HS-5 (cell line): ENCODE results near the gene FSTL1.
A peak's percentile ranks its signal among the peaks of the same experiment; 100 is the strongest.

ENCODE experiments used
- DNase-seq: peaks from one replicate; pipeline ENCODE4 v3.0.0-alpha.2; 2012; ENCODE audit warnings: low read depth

The FSTL1 gene

DNA sequence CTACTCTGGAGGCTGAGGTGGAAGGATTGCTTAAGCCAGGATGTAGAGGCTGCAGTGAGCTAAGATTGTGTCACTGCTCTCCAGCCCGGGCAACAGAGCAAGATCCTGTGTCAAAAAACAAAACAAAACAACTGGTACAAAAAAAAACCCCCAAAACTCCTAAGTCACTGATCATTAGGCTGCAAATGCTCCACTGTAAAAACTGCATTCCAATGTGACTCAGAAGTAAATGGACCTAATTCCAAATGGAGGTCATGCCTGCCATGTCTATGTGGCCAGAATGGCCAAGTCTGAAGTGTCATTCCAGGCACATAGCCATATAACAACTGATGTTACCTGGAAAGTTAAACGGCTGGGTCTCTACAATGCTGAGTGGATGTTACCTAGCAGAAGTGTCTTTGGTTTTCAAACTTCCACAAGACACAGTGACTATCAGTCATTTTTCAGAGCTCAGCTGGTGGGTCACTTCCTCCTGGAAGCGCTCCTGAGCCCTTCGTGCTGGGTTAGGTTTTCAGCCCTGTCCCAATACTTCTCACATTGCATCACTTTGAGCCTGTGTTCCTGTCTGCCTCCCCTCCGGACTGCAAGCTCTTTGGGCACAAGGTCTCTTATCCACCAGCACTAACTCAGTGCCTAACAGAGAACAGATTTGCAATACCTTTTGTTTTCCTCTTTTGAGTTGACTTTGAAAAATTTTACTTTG is 10.6 kb downstream of the FSTL1 start:
- DNase-seq, result no peak

GRCh38 chr3:120438665-120439370 is 12.0 kb downstream of the FSTL1 start:
- no peak for DNase-seq

GRCh38 chr3:120438216-120438615 is 12.6 kb downstream of the FSTL1 start:
- no peak for DNase-seq

DNA sequence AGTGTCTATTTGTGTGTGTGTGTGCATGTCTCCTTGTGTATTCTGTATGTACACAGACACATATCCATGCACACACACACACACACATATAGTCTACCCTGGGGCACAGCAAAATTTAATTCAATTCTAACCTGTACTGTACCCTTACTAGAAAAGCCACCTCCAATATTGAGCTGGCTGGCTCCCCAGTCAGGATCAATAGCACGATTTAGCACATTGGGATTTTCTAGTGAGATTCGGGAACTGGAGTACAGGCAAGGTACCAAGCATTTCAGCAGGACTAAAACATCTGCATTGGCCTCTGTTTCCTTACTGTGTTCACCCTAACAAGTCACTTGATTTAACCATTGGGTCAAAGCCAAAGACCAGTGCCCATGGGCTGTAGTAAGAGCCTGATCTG is 13.2 kb downstream of the FSTL1 start:
- no peak for DNase-seq

- no peak for DNase-seq
These were observed 14.2 kb downstream of the FSTL1 start for GRCh38 chr3:120436523-120437050.

- peak; percentile 91 for DNase-seq
These were observed 15.2 kb downstream of the FSTL1 start for GRCh38 chr3:120435621-120436020.

GRCh38 chr3:120433662-120434331 is 17.0 kb downstream of the FSTL1 start:
- DNase-seq, result no peak

DNA sequence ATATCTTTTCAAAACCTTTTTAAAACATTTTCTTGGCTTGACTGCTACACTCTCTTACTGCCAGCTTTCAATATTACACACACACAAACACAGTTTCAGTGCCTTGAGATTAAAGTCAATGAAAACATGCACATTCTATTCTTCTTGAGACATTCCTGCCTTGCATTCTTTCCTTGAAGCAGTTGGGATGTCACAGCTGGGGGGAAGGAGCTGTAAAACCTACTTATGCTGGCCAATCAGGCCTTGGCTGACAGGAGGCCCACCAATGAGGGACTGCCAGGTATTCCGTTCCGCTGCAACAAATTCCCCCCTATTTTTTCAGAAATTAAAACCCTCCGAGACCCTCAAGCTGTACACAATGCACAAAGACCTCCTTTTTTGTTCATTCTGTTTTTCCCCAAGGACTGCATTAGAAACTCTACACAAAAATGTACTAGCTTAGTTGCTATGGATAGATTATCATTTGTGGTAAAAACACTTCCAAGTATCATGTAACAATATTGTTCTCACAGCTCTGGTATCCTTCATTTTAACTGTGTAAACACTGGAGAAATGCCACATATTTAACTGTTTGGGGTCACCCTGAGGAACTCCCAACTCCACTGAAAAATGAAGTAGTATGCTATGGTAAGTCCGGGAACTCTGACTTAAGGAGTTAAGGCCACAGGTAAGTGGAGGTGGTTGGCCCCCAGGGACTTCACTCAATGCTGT is 18.5 kb downstream of the FSTL1 start:
- no peak for DNase-seq

DNA sequence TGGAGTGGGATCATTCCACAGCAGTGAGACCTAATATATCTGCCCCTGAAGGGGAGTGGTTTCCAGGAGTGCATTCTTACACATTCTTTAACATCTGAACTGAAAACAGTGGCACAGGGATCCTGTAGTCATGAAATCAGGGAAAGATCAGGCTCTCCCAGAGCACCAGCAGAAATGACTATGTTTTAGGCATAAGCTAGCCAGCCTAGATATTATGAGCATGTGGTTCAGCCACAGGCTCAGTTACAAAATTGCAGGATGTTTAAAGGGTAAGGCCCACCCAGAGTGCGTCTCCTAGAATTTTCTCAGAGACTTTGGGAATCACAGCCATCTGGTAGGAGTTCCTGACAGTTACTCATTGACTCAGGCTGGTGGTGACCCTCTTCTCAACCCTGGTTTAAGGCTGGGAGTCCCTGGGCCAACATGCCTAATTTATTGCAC is 20.9 kb downstream of the FSTL1 start:
- DNase-seq, result peak; percentile 63

DNA sequence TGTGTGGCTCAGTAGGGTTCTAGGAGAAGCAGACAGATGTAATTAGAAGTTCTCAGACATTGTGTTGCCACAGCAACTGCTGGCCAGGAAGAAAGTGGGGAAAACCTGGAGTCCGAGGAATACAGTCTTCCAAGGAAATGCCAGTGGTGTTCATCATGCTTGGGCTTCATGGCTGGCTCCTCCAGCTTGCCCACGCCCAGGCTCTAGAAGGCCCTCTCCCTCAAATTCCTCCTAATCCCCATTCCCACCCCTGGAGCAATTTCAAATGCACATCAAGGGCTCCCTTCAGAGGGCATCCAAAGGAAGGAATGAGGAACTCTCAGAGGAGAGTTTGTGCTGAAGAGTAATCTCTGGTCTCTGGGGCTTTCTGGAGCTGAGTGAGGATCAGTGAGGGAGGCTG is 21.9 kb downstream of the FSTL1 start:
- no peak for DNase-seq

DNA sequence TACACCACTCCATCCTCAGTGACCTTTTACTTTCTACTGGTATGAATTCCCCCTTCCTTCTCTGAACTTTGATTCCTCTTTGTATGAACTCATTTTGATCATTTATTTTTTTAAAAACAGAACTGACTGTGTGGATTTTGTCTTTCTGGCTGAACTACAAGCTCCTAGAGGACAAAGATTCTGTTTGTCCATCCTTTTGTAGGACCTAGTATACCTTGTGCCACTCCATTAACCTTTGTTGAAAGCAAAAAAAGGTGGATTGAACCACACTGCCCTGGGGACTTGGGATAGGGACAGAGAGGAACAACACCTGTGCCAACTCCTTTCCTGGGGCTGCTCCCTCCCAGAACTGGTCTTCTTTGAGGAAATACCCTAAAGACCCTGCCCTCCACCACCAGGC is 23.6 kb downstream of the FSTL1 start:
- no peak for DNase-seq

GRCh38 chr3:120425572-120426250 is 25.1 kb downstream of the FSTL1 start:
- DNase-seq, result peak; percentile 53

GRCh38 chr3:120424976-120425570 is 25.7 kb downstream of the FSTL1 start:
- DNase-seq, result no peak

DNA sequence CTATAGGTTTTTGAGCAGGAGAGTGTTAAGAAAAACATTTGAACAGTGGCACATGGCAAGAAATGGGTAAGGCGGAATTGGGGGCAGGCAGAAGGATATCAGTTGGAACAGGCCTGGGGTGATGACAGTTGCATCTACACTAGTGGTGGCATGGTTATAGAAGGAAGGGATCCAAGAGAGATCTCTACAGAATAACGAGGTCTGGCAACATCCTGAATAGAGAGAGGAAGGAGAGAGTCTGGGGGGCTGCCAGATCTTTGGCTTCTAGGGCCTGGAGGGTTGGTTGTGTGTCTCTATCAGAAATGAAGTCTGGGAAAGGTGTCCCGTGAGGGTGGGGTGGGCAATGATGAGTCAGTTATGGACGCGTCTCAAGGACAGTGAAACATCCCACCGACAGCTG is 26.3 kb downstream of the FSTL1 start:
- no peak for DNase-seq

DNA sequence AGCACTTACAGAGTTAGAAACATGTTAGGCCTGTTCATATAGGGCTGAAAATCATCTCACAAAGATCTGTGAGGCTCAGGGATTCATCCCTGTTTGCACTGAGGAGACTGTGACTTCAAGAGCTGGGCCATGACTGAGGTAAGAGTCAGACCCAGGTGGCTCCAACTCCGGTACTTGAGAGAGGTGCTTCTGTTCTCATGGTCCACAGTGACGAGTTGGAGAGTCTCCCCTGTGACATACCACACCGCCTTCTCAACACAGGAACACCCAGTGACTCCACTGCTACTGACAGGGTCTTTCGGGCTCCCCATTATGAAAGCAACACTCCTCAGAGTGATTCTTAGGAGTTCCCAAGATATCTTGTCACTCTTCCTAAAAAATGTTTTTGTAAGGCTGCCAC is 27.4 kb downstream of the FSTL1 start:
- DNase-seq, result no peak

DNA sequence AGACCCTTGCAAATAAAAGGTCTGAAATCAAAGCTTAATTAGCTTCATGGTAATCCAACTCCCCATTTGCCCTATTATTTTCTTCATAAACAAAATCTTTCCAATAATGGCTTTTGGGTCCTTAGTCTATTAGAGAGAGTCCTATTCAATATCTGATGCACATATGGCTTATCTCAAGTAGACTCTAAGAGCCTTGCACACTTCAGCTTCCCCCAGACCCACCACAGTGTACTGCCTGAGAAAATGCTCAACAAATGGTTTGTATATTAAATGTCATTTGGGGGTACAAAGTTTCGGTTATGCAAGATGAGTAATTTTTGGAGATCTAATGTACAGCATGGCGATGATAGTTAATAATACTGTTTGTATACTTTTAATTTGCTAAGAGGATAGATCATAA is 28.9 kb downstream of the FSTL1 start:
- DNase-seq, result no peak

GRCh38 chr3:120420928-120421551 is 29.8 kb downstream of the FSTL1 start:
- no peak for DNase-seq

DNA sequence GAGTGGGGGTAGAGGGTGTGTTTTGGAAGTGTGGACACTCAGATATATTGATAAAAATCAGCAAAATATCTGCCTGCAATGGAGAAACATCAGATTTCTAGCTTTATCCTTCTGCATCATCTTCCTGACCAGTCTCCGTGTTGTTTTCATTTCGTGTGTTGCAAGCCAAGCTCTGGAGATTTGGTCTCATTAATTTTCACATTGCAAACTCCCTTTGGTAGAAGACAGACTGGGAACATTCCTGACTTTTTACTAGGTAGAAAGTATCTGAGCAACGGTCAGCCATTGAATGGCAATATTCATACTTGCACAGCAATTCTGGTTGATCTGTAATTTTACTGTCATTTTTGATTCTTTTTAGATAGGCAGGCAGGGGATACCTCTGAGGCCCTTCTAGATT is 30.4 kb downstream of the FSTL1 start:
- no peak for DNase-seq

DNA sequence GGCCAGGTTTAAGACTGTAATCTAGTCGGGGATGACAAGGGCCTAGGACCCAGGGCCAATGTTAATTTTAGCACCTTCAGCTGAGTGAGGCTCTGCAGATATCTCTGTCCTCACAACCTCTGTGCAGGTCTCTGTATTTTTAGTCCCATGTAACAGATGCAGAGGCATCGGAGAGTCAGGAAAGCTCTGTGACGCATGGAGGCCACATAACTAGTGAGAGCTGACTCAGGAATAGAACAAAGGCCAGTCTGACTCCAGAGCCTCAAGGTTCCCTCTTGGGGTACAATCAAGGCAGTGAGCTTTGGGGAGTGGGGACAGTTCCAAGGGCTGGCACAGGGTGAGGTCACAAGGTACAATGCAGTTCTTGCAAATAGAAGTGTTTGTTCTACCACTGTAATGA is 31.0 kb downstream of the FSTL1 start:
- no peak for DNase-seq

GRCh38 chr3:120418866-120419490 is 31.8 kb downstream of the FSTL1 start:
- DNase-seq, result no peak
